ENCODE measurements around the gene MSH4.
"Not testable (repeated sequence)": the region's sequence is repeated elsewhere in the genome, so short reads cannot be mapped to it uniquely, and the experiment has no call there.

DNA sequence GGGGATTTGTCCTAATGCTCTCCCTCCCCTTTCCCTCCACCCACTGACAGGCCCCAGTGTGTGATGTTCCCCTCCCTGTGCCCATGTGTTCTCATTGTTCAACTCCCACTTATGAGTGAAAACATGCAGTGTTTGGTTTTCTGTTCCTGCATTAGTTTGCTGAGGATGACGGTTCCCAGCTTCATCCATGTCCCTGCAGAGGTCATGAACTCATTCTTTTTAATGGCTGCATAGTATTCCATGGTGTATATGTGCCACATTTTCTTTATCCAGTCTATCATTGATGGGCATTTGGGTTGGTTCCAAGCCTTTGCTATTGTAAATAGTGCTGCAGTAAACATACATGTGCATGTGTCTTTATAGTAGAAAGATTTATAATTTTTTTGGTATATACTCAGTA is 26.9 kb downstream of the MSH4 start:
- not testable (repeated sequence) for TF ChIP-seq POLR2AphosphoS5 (IDR thresholded peaks at IDR 0.05; ENCODE audit: borderline replicate concordance, low read depth, low read length); EZH2 (IDR thresholded peaks at IDR 0.05)
